ENCODE results near the gene MBD3L4.

DNA sequence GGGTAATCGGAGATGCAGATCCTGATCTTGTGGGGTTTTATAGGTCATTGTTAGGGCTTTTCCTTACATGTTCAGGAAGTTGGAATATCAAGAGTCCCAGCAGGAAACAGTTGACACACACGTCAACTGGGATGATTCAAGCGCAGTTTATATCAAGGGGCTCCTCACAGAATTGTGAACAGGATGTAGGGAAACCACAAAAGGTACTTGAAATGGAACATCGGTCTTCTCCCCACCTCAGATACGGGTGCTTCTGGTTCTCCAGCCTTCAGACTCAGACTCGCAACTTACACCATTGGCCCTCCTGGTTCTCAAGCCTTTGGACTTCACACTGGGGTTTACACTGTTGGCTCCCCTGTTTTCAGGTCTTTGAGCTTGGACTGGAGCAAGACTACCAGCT is 49.0 kb upstream of the MBD3L4 start:
- TF ChIP-seq, protein P1, sequence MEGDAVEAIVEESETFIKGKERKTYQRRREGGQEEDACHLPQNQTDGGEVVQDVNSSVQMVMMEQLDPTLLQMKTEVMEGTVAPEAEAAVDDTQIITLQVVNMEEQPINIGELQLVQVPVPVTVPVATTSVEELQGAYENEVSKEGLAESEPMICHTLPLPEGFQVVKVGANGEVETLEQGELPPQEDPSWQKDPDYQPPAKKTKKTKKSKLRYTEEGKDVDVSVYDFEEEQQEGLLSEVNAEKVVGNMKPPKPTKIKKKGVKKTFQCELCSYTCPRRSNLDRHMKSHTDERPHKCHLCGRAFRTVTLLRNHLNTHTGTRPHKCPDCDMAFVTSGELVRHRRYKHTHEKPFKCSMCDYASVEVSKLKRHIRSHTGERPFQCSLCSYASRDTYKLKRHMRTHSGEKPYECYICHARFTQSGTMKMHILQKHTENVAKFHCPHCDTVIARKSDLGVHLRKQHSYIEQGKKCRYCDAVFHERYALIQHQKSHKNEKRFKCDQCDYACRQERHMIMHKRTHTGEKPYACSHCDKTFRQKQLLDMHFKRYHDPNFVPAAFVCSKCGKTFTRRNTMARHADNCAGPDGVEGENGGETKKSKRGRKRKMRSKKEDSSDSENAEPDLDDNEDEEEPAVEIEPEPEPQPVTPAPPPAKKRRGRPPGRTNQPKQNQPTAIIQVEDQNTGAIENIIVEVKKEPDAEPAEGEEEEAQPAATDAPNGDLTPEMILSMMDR (IDR thresholded peaks at IDR 0.05) = no peak
- no peak for TF ChIP-seq POLR2A (IDR thresholded peaks at IDR 0.05)
